Upper lobe of left lung (tissue), 6 donors: Measurements from ENCODE around the gene GRAMD4. TPM values are rescaled to one million over a fixed set of nuclear protein-coding genes. Genes with fewer than 3 reads are reported as not detected.

ENCODE experiments used
- ATAC-seq, 2 donors: fragments of 200-7000 bp; cut with Tn5 transposase; one replicate each; pipeline ENCODE4 v1.9.1; 2022; ENCODE audit warnings: mild to moderate bottlenecking in 2 of 2, moderate library complexity in 2 of 2; ENCODE audit not compliant: low FRiP score in 2 of 2
- DNase-seq, 2 donors: peaks; one replicate each; pipeline ENCODE4 v3.0.0-alpha.2; 2019 to 2020
- H3K27ac ChIP-seq, 4 donors: fragments of 200-600 bp; sonication (generic); one replicate each; pipeline ENCODE4 v1.5.1; 2016 to 2019
- H3K27me3 ChIP-seq, 4 donors: fragments of 200-600 bp; sonication (generic); one replicate each; pipeline ENCODE4 v1.5.1; 2017 to 2019
- H3K36me3 ChIP-seq, 4 donors: fragments of 200-600 bp; sonication (generic); one replicate each; pipeline ENCODE4 v1.5.1; 2016 to 2019
- H3K4me1 ChIP-seq, 4 donors: fragments of 200-600 bp; sonication (generic); one replicate each; pipeline ENCODE4 v1.5.1; 2018 to 2019
- H3K4me3 ChIP-seq, 4 donors: fragments of 200-600 bp; sonication (generic); one replicate each; pipeline ENCODE4 v1.5.1; 2017 to 2019; ENCODE audit warnings: mild to moderate bottlenecking in 2 of 4, moderate library complexity in 1 of 4
- H3K9me3 ChIP-seq, 4 donors: fragments of 200-600 bp; sonication (generic); one replicate each; pipeline ENCODE4 v1.5.1; 2018 to 2019
- CTCF ChIP-seq, 6 experiments: fragments of 450-650 bp in 4 of 6; fragments of 200-600 bp in 2 of 6; sonication (generic) in 2 of 6; IDR thresholded peaks; one replicate each; pipeline ENCODE4 v1.5.1; 2016 to 2019; ENCODE audit warnings: antibody characterized with exemption in 6 of 6
- EP300 ChIP-seq, 4 donors: sonication (generic); formaldehyde crosslinking; IDR thresholded peaks; one replicate each; pipeline ENCODE4 v1.5.1; 2017; ENCODE audit warnings: antibody characterized with exemption in 4 of 4, control low read depth in 2 of 4
- POLR2A ChIP-seq, 4 donors: fragments of 450-650 bp; IDR thresholded peaks; one replicate each; pipeline ENCODE4 v1.5.1; 2016 to 2017; ENCODE audit warnings: antibody characterized with exemption in 4 of 4, mild to moderate bottlenecking in 2 of 4
- POLR2AphosphoS5 ChIP-seq, 2 donors: sonication (generic); formaldehyde crosslinking; IDR thresholded peaks; one replicate each; pipeline ENCODE4 v1.5.1; 2017; ENCODE audit warnings: antibody characterized with exemption in 2 of 2
- WGBS, 2 donors: methylation state at CpG; one replicate each; pipeline ENCODE4 v1.1.5; 2017 to 2018; 5-methylcytosine and 5-hydroxymethylcytosine counted together
- total RNA-seq, 6 donors: library from RNA; depleted of rRNA in 4 of 6; stranded (reverse); fragments of >200 nt in 4 of 6; gene quantifications; one replicate each; pipeline versions ENCODE4 v1.1.0 to v1.2.1, GENCODE V29; 2016 to 2021
- donor health status: DM: no; HTN: no; CAD: no; lungs with moderate emphysema.
- donor health status: DM: no; HTN: yes; CAD: no; lungs with severe emphysema.

Gene GRAMD4
- total RNA-seq, 6 donors from 2014 or later: 59.8 to 302 (median 104) TPM

- Histone ChIP-seq H3K4me3 (no peak overlapping the region), H3K27me3 (no peaks in the 10 kb centered on the region), H3K9me3 (no peaks in the 10 kb centered on the region), H3K4me1 (peaks cover 0 to 9% (median 5%) of the 10 kb centered on the region in 4 donors), H3K36me3 (peaks cover 15 to 82% (median 55%) of the 10 kb centered on the region in 4 donors), H3K27ac (no peak overlapping the region)
- ATAC-seq (no peak), DNase-seq (peak in 1 of 2 donors; percentile 70)
- no peak for TF ChIP-seq POLR2A (IDR thresholded peaks at IDR 0.05)
- no peak for TF ChIP-seq POLR2AphosphoS5 (IDR thresholded peaks at IDR 0.05)
- no peak for TF ChIP-seq CTCF (IDR thresholded peaks at IDR 0.05)
- no peak for TF ChIP-seq EP300 (IDR thresholded peaks at IDR 0.05)
- 95 to 97% methylated on average over 11 to 21 of the region's 21 CpGs for WGBS, 2 donors
Observed at GRCh38 chr22:46665151-46665695, 45.0 kb downstream of the GRAMD4 start.

DNA sequence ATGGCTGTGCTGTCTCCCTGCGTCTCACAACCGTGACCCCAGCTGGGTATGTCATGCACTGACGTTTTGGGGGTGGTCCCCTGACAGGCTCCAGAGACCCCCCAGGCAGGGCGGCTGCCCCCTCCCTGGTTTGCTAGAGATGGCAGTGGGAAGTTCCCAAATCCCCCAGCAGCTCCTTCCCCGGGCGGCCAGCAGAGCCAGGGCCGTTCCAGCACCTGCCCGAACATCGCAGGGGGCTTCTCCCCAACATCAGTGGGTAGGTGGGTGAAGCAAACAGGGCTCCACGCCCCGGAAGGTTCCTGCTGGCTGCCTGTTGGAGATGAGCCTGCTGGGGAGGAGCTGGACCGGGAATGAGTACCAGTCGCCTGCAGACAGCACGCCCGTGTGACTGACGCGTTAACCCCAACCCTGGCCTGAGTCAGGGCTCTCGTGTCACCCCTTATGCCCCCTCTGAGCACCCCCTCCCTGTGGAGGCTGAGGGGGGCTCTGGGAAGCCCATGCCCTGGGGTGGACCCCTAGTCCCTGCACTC lies 45.6 kb downstream of the GRAMD4 start:
- Histone ChIP-seq H3K4me3 (no peak overlapping the region), H3K4me1 (peaks cover 0 to 3% (median 0%) of the 10 kb centered on the region in 4 donors), H3K27me3 (no peaks in the 10 kb centered on the region), H3K36me3 (peaks cover 15 to 86% (median 61%) of the 10 kb centered on the region in 4 donors), H3K9me3 (no peaks in the 10 kb centered on the region), H3K27ac (no peak overlapping the region)
- 81 to 96% methylated on average over 3 to 18 of the region's 18 CpGs for WGBS, 2 donors
- DNase-seq (peak in 1 of 2 donors; percentile 64), ATAC-seq (no peak)
- no peak for TF ChIP-seq EP300 (IDR thresholded peaks at IDR 0.05)
- TF ChIP-seq CTCF (IDR thresholded peaks at IDR 0.05): no peak
- no peak for TF ChIP-seq POLR2A (IDR thresholded peaks at IDR 0.05)
- no peak for TF ChIP-seq POLR2AphosphoS5 (IDR thresholded peaks at IDR 0.05)

DNA sequence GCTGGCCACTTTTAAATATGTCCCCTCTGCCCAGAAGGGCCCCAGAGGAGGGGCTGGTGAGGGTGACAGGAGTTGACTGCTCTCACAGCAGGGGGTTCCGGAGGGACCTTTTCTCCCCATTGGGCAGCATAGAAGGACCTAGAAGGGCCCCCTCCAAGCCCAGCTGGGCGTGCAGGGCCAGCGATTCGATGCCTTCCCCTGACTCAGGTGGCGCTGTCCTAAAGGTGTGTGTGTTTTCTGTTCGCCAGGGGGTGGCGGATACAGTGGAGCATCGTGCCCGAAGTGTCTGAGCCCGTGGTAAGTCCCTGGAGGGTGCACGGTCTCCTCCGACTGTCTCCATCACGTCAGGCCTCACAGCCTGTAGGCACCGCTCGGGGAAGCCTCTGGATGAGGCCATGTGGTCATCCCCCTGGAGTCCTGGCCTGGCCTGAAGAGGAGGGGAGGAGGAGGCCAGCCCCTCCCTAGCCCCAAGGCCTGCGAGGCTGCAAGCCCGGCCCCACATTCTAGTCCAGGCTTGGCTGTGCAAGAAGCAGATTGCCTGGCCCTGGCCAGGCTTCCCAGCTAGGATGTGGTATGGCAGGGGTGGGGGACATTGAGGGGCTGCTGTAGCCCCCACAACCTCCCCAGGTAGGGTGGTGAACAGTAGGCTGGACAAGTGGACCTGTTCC lies 46.5 kb downstream of the GRAMD4 start:
- no peak for ATAC-seq
- DNase-seq: peak in 1 of 2 donors; percentile 58
- no peak overlapping the region for H3K4me3 ChIP-seq
- H3K4me1 ChIP-seq: no peaks in the 10 kb centered on the region
- H3K27me3 ChIP-seq: no peaks in the 10 kb centered on the region
- WGBS, 2 donors: 94 to 95% methylated on average over 15 of the region's 17 CpGs
- H3K36me3 ChIP-seq: peaks cover 15 to 81% (median 62%) of the 10 kb centered on the region in 4 donors
- TF ChIP-seq POLR2AphosphoS5 (IDR thresholded peaks at IDR 0.05): no peak
- no peak for TF ChIP-seq CTCF (IDR thresholded peaks at IDR 0.05)
- TF ChIP-seq EP300 (IDR thresholded peaks at IDR 0.05): no peak
- TF ChIP-seq POLR2A (IDR thresholded peaks at IDR 0.05): no peak
- no peaks in the 10 kb centered on the region for H3K9me3 ChIP-seq
- H3K27ac ChIP-seq: no peak overlapping the region

DNA sequence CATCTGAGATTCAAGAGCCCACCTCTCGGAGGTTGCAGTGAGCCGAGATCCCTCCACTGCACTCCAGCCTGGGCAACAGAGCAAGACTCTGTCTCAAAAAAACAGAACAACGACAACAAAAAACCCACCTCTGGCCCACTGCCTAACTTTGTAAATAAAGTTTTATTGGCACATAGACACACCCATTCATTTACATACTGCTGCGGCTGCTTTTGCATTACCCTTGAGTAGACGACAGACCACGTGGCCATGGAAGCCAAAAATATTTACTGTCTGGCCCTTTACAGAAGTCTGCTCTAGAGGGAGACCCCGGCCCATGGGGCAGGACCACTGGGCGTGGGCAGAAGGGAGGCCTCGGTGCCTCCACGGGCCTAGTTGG lies 47.0 kb downstream of the GRAMD4 start:
- DNase-seq (no peak), ATAC-seq (no peak)
- no peak overlapping the region for H3K27ac ChIP-seq
- 95 to 100% methylated on average over 8 to 10 of the region's 10 CpGs for WGBS, 2 donors
- no peaks in the 10 kb centered on the region for H3K4me1 ChIP-seq
- H3K27me3 ChIP-seq: no peaks in the 10 kb centered on the region
- no peak overlapping the region for H3K4me3 ChIP-seq
- H3K36me3 ChIP-seq: peaks cover 15 to 76% (median 62%) of the 10 kb centered on the region in 4 donors
- H3K9me3 ChIP-seq: no peaks in the 10 kb centered on the region
- TF ChIP-seq CTCF (IDR thresholded peaks at IDR 0.05): no peak
- TF ChIP-seq POLR2AphosphoS5 (IDR thresholded peaks at IDR 0.05): no peak
- TF ChIP-seq EP300 (IDR thresholded peaks at IDR 0.05): no peak
- TF ChIP-seq POLR2A (IDR thresholded peaks at IDR 0.05): no peak
